Testis (tissue), 3 donors: Measurements from ENCODE around the gene RNF217. TPM values are rescaled to one million over a fixed set of nuclear protein-coding genes. Genes with fewer than 3 reads are reported as not detected.

Experiments used
- DNase-seq: peaks from one replicate; pipeline ENCODE4 v3.0.0-alpha.2; 2019
- H3K27ac ChIP-seq, 2 donors: fragments of 200-600 bp; sonication (generic); one replicate each; pipeline ENCODE4 v1.5.1; 2019
- H3K27me3 ChIP-seq: fragments of 200-600 bp; sonication (generic); one replicate; pipeline ENCODE4 v1.5.1; 2019
- H3K36me3 ChIP-seq: fragments of 200-600 bp; sonication (generic); one replicate; pipeline ENCODE4 v1.5.1; 2017; ENCODE audit warnings: low read depth; ENCODE audit errors: missing control alignments
- H3K4me1 ChIP-seq: fragments of 200-600 bp; sonication (generic); one replicate; pipeline ENCODE4 v1.5.1; 2019
- H3K4me3 ChIP-seq, 2 donors: fragments of 200-600 bp; sonication (generic); one replicate each; pipeline ENCODE4 v1.5.1; 2017 to 2019
- H3K9me3 ChIP-seq: fragments of 200-600 bp; sonication (generic); one replicate; pipeline ENCODE4 v1.5.1; 2017
- CTCF ChIP-seq, 3 experiments: fragments of 450-650 bp in 2 of 3; fragments of 200-600 bp in 1 of 3; sonication (generic) in 1 of 3; IDR thresholded peaks; one replicate each; pipeline ENCODE4 v1.5.1; 2016 to 2019; ENCODE audit warnings: antibody characterized with exemption in 3 of 3, mild to moderate bottlenecking in 2 of 3, moderate library complexity in 1 of 3
- POLR2A ChIP-seq: fragments of 450-650 bp; IDR thresholded peaks from one replicate; pipeline ENCODE4 v1.6.1; 2017; ENCODE audit warnings: antibody characterized with exemption, mild to moderate bottlenecking, moderate library complexity
- WGBS, 2 donors: methylation state at CpG; one replicate each; pipeline ENCODE4 v1.1.5; 2018; 5-methylcytosine and 5-hydroxymethylcytosine counted together
- intact Hi-C: fragments of 100-400 bp; cut with DNase I; formaldehyde crosslinking; loops from one replicate; pipeline ENCODE4 v1.15.1; 2023; ENCODE audit warnings: low total_unique reads
- polyA plus RNA-seq: library from polyadenylated mRNA; stranded (reverse); fragments of 350-450 nt; fragmentation: Illumina TruSeq; extraction: RNeasy Lipid Tissue Mini Kit (QIAGEN cat#74804); gene quantifications from one replicate; pipeline ENCODE4 v1.2.3, GENCODE V29; 2014; ENCODE audit warnings: low read depth, low replicate concordance; ENCODE audit not compliant: insufficient read depth
- total RNA-seq, 2 donors: library from RNA; depleted of rRNA; stranded (reverse); fragments of >200 nt; gene quantifications; one replicate each; pipeline ENCODE4 v1.2.3, GENCODE V29; 2016

Gene RNF217
- total and polyA plus RNA-seq, 3 donors from 2014 or later, result 25.1 to 48.0 (median 33.3) TPM

DNA sequence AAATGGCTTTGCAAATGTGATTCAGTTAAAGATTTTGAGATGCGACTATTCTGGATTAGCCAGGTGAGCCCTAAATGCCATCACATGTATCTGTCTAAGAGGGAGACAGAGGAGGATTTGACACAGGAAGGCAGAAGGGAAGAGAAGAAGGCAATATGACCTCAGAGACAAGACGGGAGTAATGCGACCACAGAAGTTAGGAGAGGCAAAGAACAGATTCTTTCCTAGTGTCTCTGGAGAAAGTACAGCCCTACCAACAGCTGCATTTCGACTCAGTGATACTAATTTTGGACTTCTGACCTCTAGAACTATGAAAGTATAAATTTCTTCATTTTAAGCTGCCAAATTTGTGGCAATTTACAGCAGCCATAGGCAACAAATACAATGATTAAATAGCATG, 167.1 kb downstream of the RNF217 start:
- Histone ChIP-seq H3K9me3 (no peaks in the 10 kb centered on the region), H3K4me1 (no peaks in the 10 kb centered on the region), H3K27ac (no peak overlapping the region), H3K4me3 (no peak overlapping the region), H3K36me3 (no peaks in the 10 kb centered on the region), H3K27me3 (no peaks in the 10 kb centered on the region)
- intact Hi-C loops, result no loop called here
- 72 to 82% methylated on average over 4 of the region's 4 CpGs for WGBS, 2 donors
- TF ChIP-seq POLR2A (no peak), CTCF (IDR thresholded peaks at IDR 0.05) (no peak)
- DNase-seq, result no peak

- TF ChIP-seq POLR2A, result no peak
- no peak for TF ChIP-seq CTCF (IDR thresholded peaks at IDR 0.05)
- Histone ChIP-seq H3K27ac (no peak overlapping the region), H3K27me3 (no peaks in the 10 kb centered on the region), H3K9me3 (no peaks in the 10 kb centered on the region), H3K4me1 (no peaks in the 10 kb centered on the region), H3K36me3 (no peaks in the 10 kb centered on the region), H3K4me3 (no peak overlapping the region)
- WGBS, 2 donors, result 31 to 48% methylated on average over 1 of the region's 1 CpG
- DNase-seq, result no peak
- intact Hi-C loops, result no loop called here
These were observed 169.8 kb downstream of the RNF217 start for GRCh38 chr6:125132058-125132457.

- no peak overlapping the region for H3K27ac ChIP-seq
- WGBS, 2 donors, result 75 to 84% methylated on average over 3 of the region's 3 CpGs
- no peaks in the 10 kb centered on the region for H3K27me3 ChIP-seq
- TF ChIP-seq POLR2A (no peak), CTCF (IDR thresholded peaks at IDR 0.05) (no peak)
- DNase-seq, result no peak
- H3K4me1 ChIP-seq, result no peaks in the 10 kb centered on the region
- H3K9me3 ChIP-seq, result no peaks in the 10 kb centered on the region
- H3K4me3 ChIP-seq, result no peak overlapping the region
- intact Hi-C loops, result no loop called here
- no peaks in the 10 kb centered on the region for H3K36me3 ChIP-seq
These were observed 174.1 kb downstream of the RNF217 start for GRCh38 chr6:125136378-125136777.

DNA sequence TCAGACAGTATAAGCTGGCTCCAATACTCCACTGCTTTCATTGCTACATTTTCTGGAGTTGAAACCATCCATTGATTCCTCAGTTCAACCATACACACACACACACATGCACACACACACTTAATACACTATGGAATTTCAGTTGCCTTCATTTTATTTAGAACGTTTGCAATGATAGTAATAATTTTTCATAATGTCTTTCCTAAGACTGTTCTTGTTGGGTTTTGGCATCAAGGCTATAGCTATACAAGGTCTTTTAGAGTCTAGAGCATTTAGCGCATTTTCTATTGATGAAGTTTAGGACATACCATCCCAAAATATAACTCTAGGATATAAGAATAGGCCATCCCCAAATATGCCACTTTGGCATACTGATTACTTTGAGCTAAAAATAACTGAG, 175.8 kb downstream of the RNF217 start:
- DNase-seq, result no peak
- Histone ChIP-seq H3K27ac (no peak overlapping the region), H3K9me3 (no peaks in the 10 kb centered on the region), H3K36me3 (no peaks in the 10 kb centered on the region), H3K4me3 (no peak overlapping the region), H3K4me1 (no peaks in the 10 kb centered on the region), H3K27me3 (no peaks in the 10 kb centered on the region)
- 85 to 94% methylated on average over 2 of the region's 2 CpGs for WGBS, 2 donors
- TF ChIP-seq CTCF (IDR thresholded peaks at IDR 0.05), result no peak
- no peak for TF ChIP-seq POLR2A
- intact Hi-C loops, result no loop called here

GRCh38 chr6:125140808-125141207, 178.6 kb downstream of the RNF217 start:
- DNase-seq, result no peak
- Histone ChIP-seq H3K36me3 (no peaks in the 10 kb centered on the region), H3K4me1 (no peaks in the 10 kb centered on the region), H3K9me3 (no peaks in the 10 kb centered on the region), H3K4me3 (no peak overlapping the region), H3K27ac (no peak overlapping the region), H3K27me3 (no peaks in the 10 kb centered on the region)
- TF ChIP-seq CTCF (IDR thresholded peaks at IDR 0.05) (no peak), POLR2A (no peak)
- intact Hi-C loops, result no loop called here

Other genes starting within 250 kb of the RNF217 start
- gene TPD52L1, start 191.3 kb downstream of the RNF217 start, total RNA-seq, result 10 to 100 TPM; 20.6 to 22.5 TPM
- 22.1 TPM for gene TPD52L1, start 191.3 kb downstream of the RNF217 start, polyA plus RNA-seq